SIG-M5 treated with dmso at 0.1 percent for 504 hours (cell line): ENCODE results near the gene NTPCR.

ENCODE experiments used
- DNase-seq: peaks from one replicate; lab custom pipeline; 2025; ENCODE audit not compliant: unreplicated experiment; lab: John Stamatoyannopoulos, UW

Gene NTPCR

GRCh38 chr1:232956081-232956480 is 5.7 kb downstream of the NTPCR start:
- DNase-seq, result no peak

- DNase-seq, result no peak
These were observed 7.7 kb downstream of the NTPCR start for GRCh38 chr1:232958067-232958466.

- DNase-seq, result no peak
These were observed 12.6 kb downstream of the NTPCR start for GRCh38 chr1:232962761-232963745.

- no peak for DNase-seq
These were observed 14.2 kb downstream of the NTPCR start for GRCh38 chr1:232964601-232965000.

GRCh38 chr1:232965124-232965911 is 14.9 kb downstream of the NTPCR start:
- DNase-seq, result no peak

GRCh38 chr1:232965912-232966217 is 15.5 kb downstream of the NTPCR start:
- DNase-seq, result no peak

GRCh38 chr1:232966663-232967062 is 16.3 kb downstream of the NTPCR start:
- no peak for DNase-seq

- no peak for DNase-seq
These were observed 18.0 kb downstream of the NTPCR start for GRCh38 chr1:232968391-232968790.

- no peak for DNase-seq
These were observed 18.6 kb downstream of the NTPCR start for GRCh38 chr1:232968965-232969364.

GRCh38 chr1:232969799-232970198 is 19.4 kb downstream of the NTPCR start:
- DNase-seq, result no peak

- no peak for DNase-seq
These were observed 20.1 kb downstream of the NTPCR start for GRCh38 chr1:232970508-232970907.

- no peak for DNase-seq
These were observed 23.5 kb downstream of the NTPCR start for GRCh38 chr1:232973652-232974611.

GRCh38 chr1:232974971-232975370 is 24.6 kb downstream of the NTPCR start:
- DNase-seq, result no peak

GRCh38 chr1:232978091-232978634 is 27.8 kb downstream of the NTPCR start:
- no peak for DNase-seq

GRCh38 chr1:232978815-232979214 is 28.4 kb downstream of the NTPCR start:
- DNase-seq, result no peak

GRCh38 chr1:232979558-232979957 is 29.1 kb downstream of the NTPCR start:
- DNase-seq, result no peak

GRCh38 chr1:232980355-232980978 is 30.1 kb downstream of the NTPCR start:
- DNase-seq, result no peak

GRCh38 chr1:232980986-232981560 is 30.7 kb downstream of the NTPCR start:
- DNase-seq, result no peak

- DNase-seq, result no peak
These were observed 32.0 kb downstream of the NTPCR start for GRCh38 chr1:232982238-232982944.
